ENCODE results near the gene CPLX1.

The CPLX1 gene

DNA sequence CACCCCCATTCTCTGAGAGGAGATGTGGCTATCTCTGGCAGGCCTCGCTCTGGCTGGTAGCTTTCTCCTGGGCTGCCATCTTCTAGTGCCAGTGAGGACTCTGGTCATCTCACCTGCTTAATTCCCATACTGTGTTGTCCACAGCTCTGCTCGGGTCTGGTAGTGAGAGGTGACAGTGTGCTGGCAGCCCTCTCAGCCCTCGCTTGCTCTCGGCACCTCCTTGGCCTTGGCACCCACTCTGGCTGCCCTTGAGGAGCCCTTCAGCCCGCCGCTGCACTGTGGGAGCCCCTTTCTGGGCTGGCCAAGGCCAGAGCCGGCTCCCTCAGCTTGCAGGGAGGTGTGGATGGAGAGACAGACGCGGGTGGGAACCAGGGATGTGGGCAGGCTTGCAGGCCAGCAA is 52.7 kb downstream of the CPLX1 start:
- Histone ChIP-seq H3K27ac (ENCODE audit: low read length) (no peak overlapping the region), H3K27me3 (ENCODE audit: control insufficient read depth in 1 of 2, insufficient read depth in 2 of 2, low read length in 2 of 2) (no peaks in the 10 kb centered on the region), H3K4me3 (ENCODE audit: low read length in 2 of 2) (no peak overlapping the region), H3K9ac (ENCODE audit: low read length in 2 of 2) (no peak overlapping the region), H3K36me3 (ENCODE audit: control insufficient read depth in 2 of 2, insufficient read depth in 2 of 2, low read length in 2 of 2) (peaks cover 22 to 38% of the 10 kb centered on the region in 2 donors), H3K4me1 (ENCODE audit: control insufficient read depth, insufficient read depth, low read length) (peaks cover 13% of the 10 kb centered on the region), H3K9me3 (ENCODE audit: control insufficient read depth in 2 of 2, low read length in 2 of 2) (no peaks in the 10 kb centered on the region)

- Histone ChIP-seq H3K36me3 (ENCODE audit: control insufficient read depth in 2 of 2, insufficient read depth in 2 of 2, low read length in 2 of 2) (peaks cover 22 to 41% of the 10 kb centered on the region in 2 donors), H3K9me3 (ENCODE audit: control insufficient read depth in 2 of 2, low read length in 2 of 2) (no peaks in the 10 kb centered on the region), H3K9ac (ENCODE audit: low read length in 2 of 2) (no peak overlapping the region), H3K27ac (ENCODE audit: low read length) (no peak overlapping the region), H3K4me1 (ENCODE audit: control insufficient read depth, insufficient read depth, low read length) (peaks cover 13% of the 10 kb centered on the region), H3K4me3 (ENCODE audit: low read length in 2 of 2) (no peak overlapping the region), H3K27me3 (ENCODE audit: control insufficient read depth in 1 of 2, insufficient read depth in 2 of 2, low read length in 2 of 2) (no peaks in the 10 kb centered on the region)
These were observed 53.2 kb downstream of the CPLX1 start for GRCh38 chr4:772776-773175.

GRCh38 chr4:772118-772517 is 53.8 kb downstream of the CPLX1 start:
- peaks cover 27 to 36% of the 10 kb centered on the region in 2 donors for H3K36me3 ChIP-seq (ENCODE audit: control insufficient read depth in 2 of 2, insufficient read depth in 2 of 2, low read length in 2 of 2)
- H3K4me3 ChIP-seq (ENCODE audit: low read length in 2 of 2) = no peak overlapping the region
- no peak overlapping the region for H3K27ac ChIP-seq (ENCODE audit: low read length)
- H3K9me3 ChIP-seq (ENCODE audit: control insufficient read depth in 2 of 2, low read length in 2 of 2) = no peaks in the 10 kb centered on the region
- H3K4me1 ChIP-seq (ENCODE audit: control insufficient read depth, insufficient read depth, low read length) = peaks cover 9% of the 10 kb centered on the region
- no peak overlapping the region for H3K9ac ChIP-seq (ENCODE audit: low read length in 2 of 2)
- H3K27me3 ChIP-seq (ENCODE audit: control insufficient read depth in 1 of 2, insufficient read depth in 2 of 2, low read length in 2 of 2) = no peaks in the 10 kb centered on the region

GRCh38 chr4:771464-771863 is 54.5 kb downstream of the CPLX1 start:
- Histone ChIP-seq H3K9me3 (ENCODE audit: control insufficient read depth in 2 of 2, low read length in 2 of 2) (no peaks in the 10 kb centered on the region), H3K4me1 (ENCODE audit: control insufficient read depth, insufficient read depth, low read length) (peaks cover 9% of the 10 kb centered on the region), H3K9ac (ENCODE audit: low read length in 2 of 2) (no peak overlapping the region), H3K27ac (ENCODE audit: low read length) (no peak overlapping the region), H3K27me3 (ENCODE audit: control insufficient read depth in 1 of 2, insufficient read depth in 2 of 2, low read length in 2 of 2) (no peaks in the 10 kb centered on the region), H3K36me3 (ENCODE audit: control insufficient read depth in 2 of 2, insufficient read depth in 2 of 2, low read length in 2 of 2) (peaks cover 30 to 37% of the 10 kb centered on the region in 2 donors), H3K4me3 (ENCODE audit: low read length in 2 of 2) (no peak overlapping the region)

- H3K9me3 ChIP-seq (ENCODE audit: control insufficient read depth in 2 of 2, low read length in 2 of 2) = no peaks in the 10 kb centered on the region
- no peak overlapping the region for H3K4me3 ChIP-seq (ENCODE audit: low read length in 2 of 2)
- no peak overlapping the region for H3K9ac ChIP-seq (ENCODE audit: low read length in 2 of 2)
- H3K4me1 ChIP-seq (ENCODE audit: control insufficient read depth, insufficient read depth, low read length) = peaks cover 6% of the 10 kb centered on the region
- H3K27ac ChIP-seq (ENCODE audit: low read length) = no peak overlapping the region
- H3K27me3 ChIP-seq (ENCODE audit: control insufficient read depth in 1 of 2, insufficient read depth in 2 of 2, low read length in 2 of 2) = no peaks in the 10 kb centered on the region
- H3K36me3 ChIP-seq (ENCODE audit: control insufficient read depth in 2 of 2, insufficient read depth in 2 of 2, low read length in 2 of 2) = peaks cover 37 to 38% of the 10 kb centered on the region in 2 donors
These were observed 55.9 kb downstream of the CPLX1 start for GRCh38 chr4:770022-770421.

GRCh38 chr4:769511-769910 is 56.4 kb downstream of the CPLX1 start:
- H3K36me3 ChIP-seq (ENCODE audit: control insufficient read depth in 2 of 2, insufficient read depth in 2 of 2, low read length in 2 of 2) = peaks cover 38 to 40% of the 10 kb centered on the region in 2 donors
- H3K4me1 ChIP-seq (ENCODE audit: control insufficient read depth, insufficient read depth, low read length) = peaks cover 4% of the 10 kb centered on the region
- no peak overlapping the region for H3K9ac ChIP-seq (ENCODE audit: low read length in 2 of 2)
- H3K4me3 ChIP-seq (ENCODE audit: low read length in 2 of 2) = no peak overlapping the region
- no peak overlapping the region for H3K27ac ChIP-seq (ENCODE audit: low read length)
- no peaks in the 10 kb centered on the region for H3K9me3 ChIP-seq (ENCODE audit: control insufficient read depth in 2 of 2, low read length in 2 of 2)
- no peaks in the 10 kb centered on the region for H3K27me3 ChIP-seq (ENCODE audit: control insufficient read depth in 1 of 2, insufficient read depth in 2 of 2, low read length in 2 of 2)

- Histone ChIP-seq H3K36me3 (ENCODE audit: control insufficient read depth in 2 of 2, insufficient read depth in 2 of 2, low read length in 2 of 2) (peaks cover 35 to 39% of the 10 kb centered on the region in 2 donors), H3K27me3 (ENCODE audit: control insufficient read depth in 1 of 2, insufficient read depth in 2 of 2, low read length in 2 of 2) (no peaks in the 10 kb centered on the region), H3K9me3 (ENCODE audit: control insufficient read depth in 2 of 2, low read length in 2 of 2) (no peaks in the 10 kb centered on the region), H3K4me1 (ENCODE audit: control insufficient read depth, insufficient read depth, low read length) (peaks cover 4% of the 10 kb centered on the region), H3K4me3 (ENCODE audit: low read length in 2 of 2) (no peak overlapping the region), H3K9ac (ENCODE audit: low read length in 2 of 2) (no peak overlapping the region), H3K27ac (ENCODE audit: low read length) (no peak overlapping the region)
These were observed 56.9 kb downstream of the CPLX1 start for GRCh38 chr4:768995-769394.

DNA sequence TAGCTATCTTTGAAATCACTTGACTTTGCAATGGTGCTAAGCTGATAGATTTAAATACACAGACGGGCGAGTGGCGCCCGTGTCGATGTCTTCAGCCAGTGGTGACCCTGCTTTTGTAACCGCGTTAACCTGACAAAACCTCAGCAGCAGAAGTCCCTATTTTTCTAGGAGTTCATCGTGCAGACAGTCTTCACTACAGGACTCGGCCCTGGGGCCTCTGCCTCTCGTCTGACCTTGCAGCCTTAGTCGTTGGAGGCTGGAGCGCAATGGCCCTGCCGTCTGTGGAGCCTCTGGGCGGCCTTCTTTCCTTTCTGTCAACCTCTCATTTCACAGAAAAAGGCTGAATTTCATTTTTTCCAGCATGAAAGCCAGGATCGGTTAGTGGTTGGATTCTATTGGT is 57.9 kb downstream of the CPLX1 start:
- Histone ChIP-seq H3K9ac (ENCODE audit: low read length in 2 of 2) (no peak overlapping the region), H3K4me3 (ENCODE audit: low read length in 2 of 2) (no peak overlapping the region), H3K27ac (ENCODE audit: low read length) (no peak overlapping the region), H3K4me1 (ENCODE audit: control insufficient read depth, insufficient read depth, low read length) (peaks cover 2% of the 10 kb centered on the region), H3K36me3 (ENCODE audit: control insufficient read depth in 2 of 2, insufficient read depth in 2 of 2, low read length in 2 of 2) (peaks cover 41 to 46% of the 10 kb centered on the region in 2 donors), H3K27me3 (ENCODE audit: control insufficient read depth in 1 of 2, insufficient read depth in 2 of 2, low read length in 2 of 2) (no peaks in the 10 kb centered on the region), H3K9me3 (ENCODE audit: control insufficient read depth in 2 of 2, low read length in 2 of 2) (no peaks in the 10 kb centered on the region)

- no peak overlapping the region for H3K9ac ChIP-seq (ENCODE audit: low read length in 2 of 2)
These were observed 59.2 kb downstream of the CPLX1 start for GRCh38 chr4:766559-767283.

GRCh38 chr4:766152-766515 is 59.8 kb downstream of the CPLX1 start:
- H3K27me3 ChIP-seq (ENCODE audit: control insufficient read depth in 1 of 2, insufficient read depth in 2 of 2, low read length in 2 of 2) = no peaks in the 10 kb centered on the region
- H3K36me3 ChIP-seq (ENCODE audit: control insufficient read depth in 2 of 2, insufficient read depth in 2 of 2, low read length in 2 of 2) = peaks cover 41 to 43% of the 10 kb centered on the region in 2 donors
- no peaks in the 10 kb centered on the region for H3K9me3 ChIP-seq (ENCODE audit: control insufficient read depth in 2 of 2, low read length in 2 of 2)
- H3K4me1 ChIP-seq (ENCODE audit: control insufficient read depth, insufficient read depth, low read length) = peaks cover 2% of the 10 kb centered on the region
- no peak overlapping the region for H3K27ac ChIP-seq (ENCODE audit: low read length)
- H3K4me3 ChIP-seq (ENCODE audit: low read length in 2 of 2) = no peak overlapping the region
- H3K9ac ChIP-seq (ENCODE audit: low read length in 2 of 2) = no peak overlapping the region

More at GRCh38 chr4:766559-767283, 59.2 kb downstream of the CPLX1 start:
- H3K4me3 ChIP-seq (ENCODE audit: low read length in 2 of 2) = no peak overlapping the region
- peaks cover 2% of the 10 kb centered on the region for H3K4me1 ChIP-seq (ENCODE audit: control insufficient read depth, insufficient read depth, low read length)
- no peaks in the 10 kb centered on the region for H3K9me3 ChIP-seq (ENCODE audit: control insufficient read depth in 2 of 2, low read length in 2 of 2)
- no peaks in the 10 kb centered on the region for H3K27me3 ChIP-seq (ENCODE audit: control insufficient read depth in 1 of 2, insufficient read depth in 2 of 2, low read length in 2 of 2)
- peaks cover 41 to 46% of the 10 kb centered on the region in 2 donors for H3K36me3 ChIP-seq (ENCODE audit: control insufficient read depth in 2 of 2, insufficient read depth in 2 of 2, low read length in 2 of 2)
- no peak overlapping the region for H3K27ac ChIP-seq (ENCODE audit: low read length)

- Histone ChIP-seq H3K9ac (ENCODE audit: low read length in 2 of 2) (no peak overlapping the region), H3K27ac (ENCODE audit: low read length) (no peak overlapping the region), H3K4me3 (ENCODE audit: low read length in 2 of 2) (no peak overlapping the region), H3K9me3 (ENCODE audit: control insufficient read depth in 2 of 2, low read length in 2 of 2) (no peaks in the 10 kb centered on the region), H3K4me1 (ENCODE audit: control insufficient read depth, insufficient read depth, low read length) (peaks cover 2% of the 10 kb centered on the region), H3K27me3 (ENCODE audit: control insufficient read depth in 1 of 2, insufficient read depth in 2 of 2, low read length in 2 of 2) (no peaks in the 10 kb centered on the region), H3K36me3 (ENCODE audit: control insufficient read depth in 2 of 2, insufficient read depth in 2 of 2, low read length in 2 of 2) (peaks cover 34 to 44% of the 10 kb centered on the region in 2 donors)
These were observed 61.3 kb downstream of the CPLX1 start for GRCh38 chr4:764405-765169.

Data from stomach smooth muscle (tissue), 2 donors.